Keratinocyte (primary cell): ENCODE data around the gene HOXA6.

ENCODE experiments used
- CTCF ChIP-seq, 3 experiments: IDR thresholded peaks in 1 of 3; conservative IDR thresholded peaks in 1 of 3; optimal IDR thresholded peaks in 1 of 3; 2 replicates in 2 of 3; 3 replicates in 1 of 3; pipeline versions ENCODE3 to v1.5.1; 2011; ENCODE audit warnings: low read length in 3 of 3, mild to moderate bottlenecking in 3 of 3, moderate library complexity in 2 of 3, control low read depth in 1 of 3, inconsistent platforms in 1 of 3; ENCODE audit not compliant: insufficient read depth in 2 of 3; ENCODE audit errors: extremely low read depth in 1 of 3
- EZH2 ChIP-seq: IDR thresholded peaks from one replicate; pipeline ENCODE4 v1.6.1; 2012; ENCODE audit warnings: inconsistent platforms, mild to moderate bottlenecking, low read length, moderate library complexity

- TF ChIP-seq CTCF (optimal IDR thresholded peaks at IDR 0.05 in 1 of 3, IDR thresholded peaks at IDR 0.05 in 1 of 3, conservative IDR thresholded peaks at IDR 0.05 in 1 of 3; ENCODE audit: extremely low read depth in 1 of 3, insufficient read depth in 2 of 3, low read length in 3 of 3) (no peak), EZH2 (no peak)
Measured at GRCh38 chr7:27145165-27145913, 2.2 kb downstream of the HOXA6 start.
